HG02870 (cell line): Measurements from ENCODE around the gene TBRG4.

Experiments
- ATAC-seq: cut with Tn5 transposase; IDR thresholded peaks from one replicate; pipeline ENCODE4 v1.9.1; 2021; ENCODE audit warnings: mild to moderate bottlenecking, moderate library complexity; ENCODE audit not compliant: unreplicated experiment

The TBRG4 gene

GRCh38 chr7:45145881-45146280 is 34.4 kb upstream of the TBRG4 start:
- no peak for ATAC-seq

- no peak for ATAC-seq
These were observed 32.1 kb upstream of the TBRG4 start for GRCh38 chr7:45143616-45144015.

GRCh38 chr7:45140827-45141226 is 29.3 kb upstream of the TBRG4 start:
- ATAC-seq = no peak

GRCh38 chr7:45138433-45139267 is 27.2 kb upstream of the TBRG4 start:
- no peak for ATAC-seq

- ATAC-seq = no peak
These were observed 24.9 kb upstream of the TBRG4 start for GRCh38 chr7:45136106-45137060.

GRCh38 chr7:45133877-45134276 is 22.4 kb upstream of the TBRG4 start:
- ATAC-seq = no peak

DNA sequence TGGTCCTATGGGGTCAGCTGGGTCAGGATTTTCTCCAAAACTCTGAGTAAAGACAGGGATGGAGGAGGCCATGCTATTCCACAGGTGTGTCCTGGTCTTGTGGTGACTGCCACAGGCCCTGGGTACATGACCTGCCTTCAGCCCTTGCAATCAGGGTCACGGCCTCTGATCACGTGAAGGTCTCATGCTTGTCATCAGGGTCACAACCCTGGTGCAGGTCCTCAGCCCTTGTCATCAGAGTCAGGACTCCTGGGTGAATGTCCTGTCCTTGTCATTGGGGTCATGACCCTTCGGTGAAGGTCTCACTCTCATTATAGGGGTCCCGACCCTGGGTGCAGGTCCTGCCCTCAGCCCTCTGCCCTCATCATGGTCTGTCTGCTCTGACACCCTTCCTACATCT is 21.9 kb upstream of the TBRG4 start:
- ATAC-seq = no peak

GRCh38 chr7:45132708-45133320 is 21.3 kb upstream of the TBRG4 start:
- no peak for ATAC-seq

GRCh38 chr7:45131891-45132290 is 20.4 kb upstream of the TBRG4 start:
- ATAC-seq = no peak

- ATAC-seq = no peak
These were observed 19.4 kb upstream of the TBRG4 start for GRCh38 chr7:45130910-45131309.

DNA sequence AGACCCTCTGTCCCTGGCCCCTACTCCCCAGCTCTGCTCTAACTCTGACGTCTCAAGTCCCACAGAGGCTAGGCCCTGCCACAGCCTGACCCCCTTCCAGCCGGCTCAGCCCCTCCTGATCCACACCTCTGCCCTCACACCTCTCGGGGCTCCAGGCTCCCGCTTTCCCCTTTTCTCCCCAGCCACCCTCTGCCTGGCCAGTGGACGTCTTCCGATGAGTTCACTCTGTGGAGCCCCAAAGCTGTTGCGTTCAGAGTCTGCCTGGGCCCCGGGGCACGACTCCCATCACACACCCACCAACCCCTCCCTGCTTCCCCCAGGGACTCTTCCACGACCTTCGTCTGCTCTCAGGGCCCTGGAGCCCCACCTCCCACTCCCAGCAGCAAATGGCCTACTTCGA is 18.4 kb upstream of the TBRG4 start:
- ATAC-seq = no peak

DNA sequence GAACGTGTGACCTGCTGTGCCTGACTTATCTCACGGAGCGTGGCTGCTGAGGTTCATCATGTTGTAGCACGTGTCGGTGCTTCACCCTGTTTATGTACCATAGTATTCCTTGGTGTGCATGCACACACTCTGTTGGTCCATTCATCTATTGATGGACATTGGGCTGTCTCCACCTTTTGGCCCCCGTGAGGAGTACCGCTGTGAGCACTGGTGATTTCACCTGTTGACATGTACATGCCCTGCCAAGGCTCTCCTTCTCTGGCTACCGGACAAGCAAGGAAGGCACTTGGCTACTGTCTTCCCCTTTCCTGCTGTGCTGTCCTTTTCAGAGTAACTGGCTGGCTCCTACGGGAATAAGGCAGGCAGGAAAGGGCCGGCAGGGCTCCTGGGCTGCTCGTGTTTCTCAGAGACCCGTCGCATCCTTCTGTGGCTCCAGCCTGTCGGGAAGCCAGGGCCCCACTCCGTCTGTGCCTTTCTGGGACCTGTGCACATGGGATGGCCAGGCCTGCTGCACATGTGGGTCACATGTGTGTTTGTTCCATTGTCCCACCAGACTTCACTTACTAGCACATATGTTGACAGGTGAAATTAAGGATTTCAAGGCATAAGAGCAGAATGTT is 17.8 kb upstream of the TBRG4 start:
- ATAC-seq = no peak

- ATAC-seq = no peak
These were observed 15.4 kb upstream of the TBRG4 start for GRCh38 chr7:45126920-45127319.

DNA sequence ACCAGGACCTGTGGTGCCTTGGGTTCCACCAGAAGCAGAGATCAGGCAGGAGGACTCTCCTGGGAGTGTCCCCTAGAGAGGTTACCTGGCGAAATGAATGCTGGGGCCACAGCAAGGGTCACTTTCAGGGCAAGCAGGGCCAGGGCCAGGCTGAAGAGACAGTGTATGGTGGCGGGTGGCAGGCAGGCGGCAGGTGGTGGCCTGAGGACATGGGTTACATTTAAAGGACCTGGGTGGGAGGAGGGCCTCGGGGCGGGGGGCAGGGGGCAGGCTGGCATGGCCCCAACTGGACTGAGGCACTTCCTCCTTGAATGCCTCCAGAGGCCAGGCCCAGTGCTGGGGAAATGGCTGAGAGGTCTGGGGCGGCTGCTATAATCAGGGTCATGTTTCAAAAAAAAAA is 14.7 kb upstream of the TBRG4 start:
- ATAC-seq = no peak

DNA sequence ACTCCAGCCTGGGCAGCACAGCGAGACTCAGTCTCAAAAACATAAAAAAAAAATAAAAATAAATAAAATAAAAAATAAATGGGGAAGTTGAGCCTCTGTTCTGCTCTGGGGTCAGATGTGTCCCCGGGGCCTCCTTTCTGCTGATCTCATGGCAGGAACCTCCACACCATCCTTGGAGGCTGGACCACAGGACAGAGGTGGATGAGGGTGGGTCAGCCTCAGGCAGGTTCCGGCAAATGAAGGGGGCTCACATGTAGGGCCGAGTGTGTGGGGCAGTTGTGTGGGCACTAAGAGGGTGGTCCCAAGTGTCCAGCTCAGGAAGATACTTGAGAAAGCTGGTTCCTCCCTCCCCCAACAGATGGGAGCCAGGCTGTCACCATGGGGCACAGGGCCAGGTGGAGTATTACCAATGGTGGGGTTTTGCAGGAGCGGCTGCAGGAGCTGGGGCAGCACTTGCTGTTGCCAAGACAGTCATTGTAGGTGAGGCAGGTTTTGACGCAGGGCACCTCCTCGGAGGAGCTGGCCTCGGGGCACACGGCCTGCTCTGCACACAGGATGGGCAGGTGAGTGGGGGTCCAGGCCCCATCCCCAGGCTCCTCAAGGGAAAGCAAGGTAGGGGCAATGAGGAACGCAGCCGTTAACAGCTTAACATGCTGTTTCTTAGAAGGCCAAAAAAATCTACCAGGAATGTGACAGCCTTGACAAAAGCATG is 13.9 kb upstream of the TBRG4 start:
- ATAC-seq = no peak

DNA sequence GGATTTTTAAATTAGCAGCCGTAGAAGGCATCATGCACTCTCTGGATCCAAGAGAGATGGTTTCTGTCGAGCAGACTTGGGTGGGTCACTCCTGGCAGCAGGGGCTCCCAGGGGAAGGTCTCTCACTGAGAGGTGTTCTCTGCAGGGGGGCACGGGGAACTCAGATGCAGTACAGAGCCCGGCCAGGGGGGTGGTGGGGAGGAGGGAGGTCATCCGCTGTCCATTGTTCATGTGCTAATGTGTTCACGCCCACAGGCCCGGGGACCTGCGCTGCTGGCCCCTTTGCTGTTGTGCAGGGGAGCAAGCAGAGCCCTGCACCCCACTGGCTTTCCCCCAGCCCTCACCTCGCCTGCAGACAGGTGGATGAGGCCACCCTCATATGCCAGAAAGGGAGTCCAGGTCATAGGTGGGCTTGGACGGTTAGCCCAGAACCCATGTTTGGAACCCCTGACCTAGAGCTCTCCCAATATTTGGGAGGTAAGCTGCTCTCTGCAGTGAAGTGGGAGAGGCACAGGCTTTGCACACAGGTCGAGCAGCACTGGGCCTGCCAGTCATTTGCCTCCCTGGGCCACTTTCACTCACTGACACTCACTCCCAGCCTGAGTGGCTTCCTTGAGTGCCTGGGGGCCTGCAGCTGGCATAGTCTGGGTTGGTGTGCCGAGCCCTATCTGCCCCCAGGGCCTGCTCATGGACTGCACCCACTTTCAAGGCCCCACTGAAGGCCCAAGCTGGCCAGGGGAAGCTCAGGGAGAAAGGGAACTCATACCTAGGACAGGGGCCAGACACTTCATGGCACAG is 12.6 kb upstream of the TBRG4 start:
- ATAC-seq = no peak

DNA sequence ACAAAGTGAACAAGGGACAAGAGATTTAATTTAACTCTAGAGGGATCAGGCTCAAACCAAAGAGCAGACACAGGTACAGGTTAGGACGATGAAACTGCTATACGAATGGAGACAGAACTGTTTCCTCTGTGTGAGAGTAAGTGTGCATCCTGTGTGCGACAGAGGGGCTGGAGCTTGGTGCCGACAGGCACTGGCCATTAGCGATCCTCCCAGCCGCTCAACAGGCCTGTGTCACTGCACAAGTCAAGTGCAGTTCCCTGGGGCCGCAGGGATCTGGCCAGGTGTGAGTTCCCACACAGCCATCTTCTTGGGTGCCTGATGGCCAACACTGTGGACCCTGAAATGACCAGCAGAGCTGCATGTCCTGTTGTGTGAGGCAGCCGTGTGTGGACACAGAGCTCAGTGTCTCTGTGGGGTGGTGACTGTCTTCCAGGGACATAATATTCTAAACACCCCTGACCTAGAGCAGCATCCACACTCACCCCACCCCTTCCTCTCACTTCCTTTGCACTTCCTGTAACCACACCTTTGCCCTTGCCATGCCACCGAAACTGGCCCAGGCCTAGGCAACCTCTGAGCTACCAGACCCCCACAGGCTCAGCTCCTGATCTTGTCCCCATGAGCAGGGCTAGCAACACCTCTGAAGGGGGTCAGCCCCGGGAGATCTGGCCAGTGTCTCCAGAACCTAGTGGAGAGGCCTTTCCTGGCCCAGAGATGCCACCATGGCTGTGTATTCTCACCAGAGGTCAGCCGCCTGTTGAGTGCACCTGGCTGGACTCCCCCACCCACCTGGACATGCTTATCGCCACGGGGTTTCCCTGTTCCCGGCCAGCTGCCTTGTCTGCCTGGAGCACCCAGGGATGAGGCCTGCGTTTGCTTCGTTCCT is 11.7 kb upstream of the TBRG4 start:
- no peak for ATAC-seq

- ATAC-seq = no peak
These were observed 8.1 kb upstream of the TBRG4 start for GRCh38 chr7:45119550-45119949.

DNA sequence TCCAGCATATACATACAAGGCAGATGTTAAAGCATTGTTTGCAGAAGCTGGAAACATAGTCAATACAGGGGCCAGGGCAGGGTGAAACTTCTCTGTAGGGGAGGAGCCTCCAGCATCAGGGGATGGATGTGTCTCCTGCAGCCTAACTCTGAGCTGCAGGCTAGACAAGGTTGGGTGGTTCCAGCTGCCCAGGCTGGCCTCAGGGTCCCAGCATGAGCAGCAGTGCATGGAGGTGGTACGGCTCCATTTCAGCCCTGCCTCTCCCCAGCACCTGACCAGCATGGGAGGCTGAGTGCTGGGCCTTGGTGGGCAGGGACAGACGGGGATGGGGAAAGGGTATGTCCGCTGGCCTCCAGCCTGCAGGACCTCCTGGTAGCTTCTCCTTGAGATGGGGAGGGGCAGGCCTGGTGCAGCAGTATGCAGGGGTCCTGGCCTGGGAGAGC is 7.4 kb upstream of the TBRG4 start:
- no peak for ATAC-seq
